ENCODE data around the gene ZFAND2A. TPM values are rescaled to one million over a fixed set of nuclear protein-coding genes. Genes with fewer than 3 reads are reported as not detected.
A peak's percentile ranks its signal among the peaks of the same experiment; 100 is the strongest.

The ZFAND2A gene
- total and polyA plus RNA-seq, 8 donors: 0.89 to 93.6 (median 30.7) TPM

GRCh38 chr7:1111156-1111555 lies 48.8 kb downstream of the ZFAND2A start:
- Histone ChIP-seq H3K36me3 (peaks cover 0 to 12% (median 6%) of the 10 kb centered on the region in 4 donors), H3K4me3 (no peak overlapping the region), H3K27ac (no peak overlapping the region), H3K27me3 (no peaks in the 10 kb centered on the region), H3K9me3 (no peaks in the 10 kb centered on the region), H3K4me1 (peaks cover 0 to 18% (median 8%) of the 10 kb centered on the region in 4 donors)
- TF ChIP-seq, protein P1, sequence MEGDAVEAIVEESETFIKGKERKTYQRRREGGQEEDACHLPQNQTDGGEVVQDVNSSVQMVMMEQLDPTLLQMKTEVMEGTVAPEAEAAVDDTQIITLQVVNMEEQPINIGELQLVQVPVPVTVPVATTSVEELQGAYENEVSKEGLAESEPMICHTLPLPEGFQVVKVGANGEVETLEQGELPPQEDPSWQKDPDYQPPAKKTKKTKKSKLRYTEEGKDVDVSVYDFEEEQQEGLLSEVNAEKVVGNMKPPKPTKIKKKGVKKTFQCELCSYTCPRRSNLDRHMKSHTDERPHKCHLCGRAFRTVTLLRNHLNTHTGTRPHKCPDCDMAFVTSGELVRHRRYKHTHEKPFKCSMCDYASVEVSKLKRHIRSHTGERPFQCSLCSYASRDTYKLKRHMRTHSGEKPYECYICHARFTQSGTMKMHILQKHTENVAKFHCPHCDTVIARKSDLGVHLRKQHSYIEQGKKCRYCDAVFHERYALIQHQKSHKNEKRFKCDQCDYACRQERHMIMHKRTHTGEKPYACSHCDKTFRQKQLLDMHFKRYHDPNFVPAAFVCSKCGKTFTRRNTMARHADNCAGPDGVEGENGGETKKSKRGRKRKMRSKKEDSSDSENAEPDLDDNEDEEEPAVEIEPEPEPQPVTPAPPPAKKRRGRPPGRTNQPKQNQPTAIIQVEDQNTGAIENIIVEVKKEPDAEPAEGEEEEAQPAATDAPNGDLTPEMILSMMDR (IDR thresholded peaks at IDR 0.05): no peak
- TF ChIP-seq POLR2A (IDR thresholded peaks at IDR 0.05) (no peak), POLR2AphosphoS5 (IDR thresholded peaks at IDR 0.05) (no peak), EP300 (IDR thresholded peaks at IDR 0.05) (no peak)
- 50 to 79% (median 68%) methylated on average over 3 of the region's 3 CpGs for WGBS, 5 donors
- intact Hi-C loops (cut with DNase I; ENCODE audit: low total_unique reads): no loop called here
- DNase-seq: no peak

DNA sequence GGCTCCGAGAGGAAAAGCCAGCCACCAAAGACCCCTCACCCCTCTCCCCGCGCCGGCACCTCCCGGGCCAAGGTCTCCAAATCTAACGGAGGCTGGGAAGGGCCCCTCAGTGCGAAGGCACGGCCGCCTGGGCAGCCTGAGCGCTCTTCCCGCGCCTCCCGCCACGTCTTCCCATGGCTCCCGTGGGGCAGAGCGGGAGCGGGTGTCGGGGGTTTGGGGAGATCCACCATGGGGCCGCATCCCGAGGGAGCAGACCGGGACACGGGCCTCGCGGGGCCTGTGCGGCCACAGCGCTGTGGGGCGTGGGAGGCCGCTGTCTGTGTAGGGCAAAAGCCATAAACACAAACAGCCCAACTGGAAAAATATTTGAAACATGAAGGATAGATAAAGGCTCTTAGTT lies 49.6 kb downstream of the ZFAND2A start:
- intact Hi-C loops (cut with DNase I; ENCODE audit: low total_unique reads): no loop called here
- Histone ChIP-seq H3K4me3 (no peak overlapping the region), H3K9me3 (no peaks in the 10 kb centered on the region), H3K4me1 (peaks cover 0 to 25% (median 11%) of the 10 kb centered on the region in 4 donors), H3K27ac (peak overlapping the region in 1 of 5 donors; percentile 43), H3K36me3 (peaks cover 0 to 12% (median 6%) of the 10 kb centered on the region in 4 donors), H3K27me3 (no peaks in the 10 kb centered on the region)
- TF ChIP-seq POLR2AphosphoS5 (IDR thresholded peaks at IDR 0.05) (no peak), POLR2A (IDR thresholded peaks at IDR 0.05) (no peak), EP300 (IDR thresholded peaks at IDR 0.05) (no peak)
- TF ChIP-seq, protein P1 (IDR thresholded peaks at IDR 0.05): no peak
- DNase-seq: no peak
- 71 to 82% (median 73%) methylated on average over 20 to 28 of the region's 28 CpGs for WGBS, 5 donors

DNA sequence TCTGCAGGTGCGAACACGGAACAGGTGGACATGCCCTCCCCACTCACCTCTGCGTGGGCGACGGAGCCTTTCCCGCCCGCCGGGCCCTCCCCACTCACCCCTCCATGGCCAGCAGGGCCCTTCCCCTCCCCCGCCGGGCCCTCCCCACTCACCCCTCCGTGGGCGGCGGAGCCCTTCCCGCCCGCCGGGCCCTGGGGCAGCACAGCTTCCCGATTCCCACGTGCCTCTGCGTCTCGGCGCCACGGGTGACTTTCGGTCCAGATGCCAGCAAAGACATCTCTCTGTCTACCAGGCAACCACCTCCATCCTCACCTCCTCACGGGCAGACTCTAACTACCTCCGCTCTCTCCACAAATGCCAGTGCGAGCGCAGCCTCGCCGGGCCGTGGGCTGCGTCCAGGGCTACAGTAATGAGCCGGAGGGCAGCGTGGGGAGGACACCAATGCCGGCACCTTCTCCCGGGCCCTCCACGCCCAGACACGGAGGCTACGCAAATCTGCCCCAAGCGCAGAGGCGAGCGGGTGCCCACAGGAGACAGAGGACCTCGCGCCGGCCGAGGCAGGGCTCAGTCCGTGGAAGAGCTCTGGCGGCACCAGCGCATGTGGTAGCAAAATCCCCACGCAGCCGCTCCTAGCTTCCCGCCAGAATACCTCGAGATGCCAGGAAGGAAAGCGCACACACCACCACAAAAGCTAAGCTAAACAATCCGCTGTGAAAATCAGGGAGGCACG lies 50.2 kb downstream of the ZFAND2A start:
- Histone ChIP-seq H3K9me3 (no peaks in the 10 kb centered on the region), H3K36me3 (peaks cover 0 to 12% (median 6%) of the 10 kb centered on the region in 4 donors), H3K27ac (no peak overlapping the region), H3K4me3 (no peak overlapping the region), H3K27me3 (no peaks in the 10 kb centered on the region), H3K4me1 (peaks cover 0 to 31% (median 11%) of the 10 kb centered on the region in 4 donors)
- intact Hi-C loops (cut with DNase I; ENCODE audit: low total_unique reads): no loop called here
- DNase-seq: no peak
- WGBS, 5 donors: 94 to 97% (median 96%) methylated on average over 47 to 55 of the region's 55 CpGs
- TF ChIP-seq, protein P1 (IDR thresholded peaks at IDR 0.05): no peak
- TF ChIP-seq EP300 (IDR thresholded peaks at IDR 0.05) (no peak), POLR2A (IDR thresholded peaks at IDR 0.05) (no peak), POLR2AphosphoS5 (IDR thresholded peaks at IDR 0.05) (no peak)

- TF ChIP-seq, protein P1 (IDR thresholded peaks at IDR 0.05): no peak
- TF ChIP-seq EP300 (IDR thresholded peaks at IDR 0.05) (no peak), POLR2A (IDR thresholded peaks at IDR 0.05) (no peak), POLR2AphosphoS5 (IDR thresholded peaks at IDR 0.05) (no peak)
- H3K36me3 ChIP-seq: peaks cover 0 to 8% (median 5%) of the 10 kb centered on the region in 4 donors
- 88 to 92% (median 92%) methylated on average over 25 to 30 of the region's 30 CpGs for WGBS, 5 donors
- DNase-seq: no peak
- no peak overlapping the region for H3K27ac ChIP-seq
- peaks cover 5 to 43% (median 20%) of the 10 kb centered on the region in 4 donors for H3K4me1 ChIP-seq
- intact Hi-C loops (cut with DNase I; ENCODE audit: low total_unique reads): no loop called here
- H3K27me3 ChIP-seq: no peaks in the 10 kb centered on the region
- H3K4me3 ChIP-seq: no peak overlapping the region
- no peaks in the 10 kb centered on the region for H3K9me3 ChIP-seq
These were observed 51.6 kb downstream of the ZFAND2A start for GRCh38 chr7:1108264-1108920.
